Upper lobe of right lung (tissue), 1 donor: ENCODE measurements around the gene HDHD2. TPM values are rescaled to one million over a fixed set of nuclear protein-coding genes. Genes with fewer than 3 reads are reported as not detected.

ENCODE experiments used
- ATAC-seq: fragments of 200-7000 bp; cut with Tn5 transposase; one replicate; pipeline ENCODE4 v1.9.1; 2020; ENCODE audit warnings: mild to moderate bottlenecking, moderate library complexity
- DNase-seq: peaks from one replicate; pipeline ENCODE4 v3.0.0-alpha.2; 2020
- H3K27ac ChIP-seq: fragments of 200-600 bp; one replicate; pipeline ENCODE4 v1.8.0; 2022
- H3K27me3 ChIP-seq: fragments of 200-600 bp; one replicate; pipeline ENCODE4 v1.8.0; 2022; ENCODE audit warnings: mild to moderate bottlenecking
- H3K36me3 ChIP-seq: fragments of 200-600 bp; one replicate; pipeline ENCODE4 v1.8.0; 2022
- H3K4me1 ChIP-seq: fragments of 200-600 bp; one replicate; pipeline ENCODE4 v1.8.0; 2022
- H3K4me3 ChIP-seq: fragments of 200-600 bp; one replicate; pipeline ENCODE4 v1.8.0; 2022; ENCODE audit warnings: mild to moderate bottlenecking
- H3K9me3 ChIP-seq: fragments of 200-600 bp; one replicate; pipeline ENCODE4 v1.8.0; 2022
- CTCF ChIP-seq: fragments of 200-600 bp; IDR thresholded peaks from one replicate; pipeline ENCODE4 v1.8.0; 2022; ENCODE audit warnings: antibody characterized with exemption
- intact Hi-C: fragments of 100-400 bp; cut with DNase I; formaldehyde crosslinking; loops from one replicate; pipeline ENCODE4 v1.11.0; 2022
- total RNA-seq: library from RNA; stranded (reverse); fragmentation: NEBNext Ultra II Directional; extraction: Animal tissue kit (Norgen Biotek cat#: 25700); gene quantifications from one replicate; pipeline ENCODE4 v1.2.1, GENCODE V29; 2021
- donor health status: DM: no; HTN: yes; CAD: no; lungs with severe emphysema.

The HDHD2 gene
- total RNA-seq, 1 donor from 2014 or later: 38.2 TPM

- Histone ChIP-seq H3K4me3 (no peak overlapping the region), H3K36me3 (no peaks in the 10 kb centered on the region), H3K27ac (no peak overlapping the region), H3K4me1 (no peaks in the 10 kb centered on the region), H3K9me3 (no peaks in the 10 kb centered on the region), H3K27me3 (no peaks in the 10 kb centered on the region)
- no peak for TF ChIP-seq CTCF
- DNase-seq: no peak
- ATAC-seq: no peak
- intact Hi-C loops: no loop called here
Observed at GRCh38 chr18:47075098-47075883, 75.0 kb downstream of the HDHD2 start.

- no peak overlapping the region for H3K4me3 ChIP-seq
- H3K9me3 ChIP-seq: no peaks in the 10 kb centered on the region
- TF ChIP-seq CTCF: no peak
Observed at GRCh38 chr18:47067648-47068047, 82.7 kb downstream of the HDHD2 start.

GRCh38 chr18:47063096-47063495, 87.2 kb downstream of the HDHD2 start:
- Histone ChIP-seq H3K9me3 (no peaks in the 10 kb centered on the region), H3K36me3 (no peaks in the 10 kb centered on the region), H3K27me3 (no peaks in the 10 kb centered on the region), H3K4me3 (no peak overlapping the region), H3K27ac (no peak overlapping the region), H3K4me1 (no peaks in the 10 kb centered on the region)
- no peak for TF ChIP-seq CTCF
- ATAC-seq (no peak), DNase-seq (no peak)
- intact Hi-C loops: no loop called here

More at GRCh38 chr18:47067648-47068047, 82.7 kb downstream of the HDHD2 start:
- H3K36me3 ChIP-seq: no peaks in the 10 kb centered on the region
- no peaks in the 10 kb centered on the region for H3K27me3 ChIP-seq
- DNase-seq (no peak), ATAC-seq (no peak)
- no peaks in the 10 kb centered on the region for H3K4me1 ChIP-seq
- no peak overlapping the region for H3K27ac ChIP-seq
- intact Hi-C loops: no loop called here

GRCh38 chr18:47062471-47062870, 87.8 kb downstream of the HDHD2 start:
- Histone ChIP-seq H3K27me3 (no peaks in the 10 kb centered on the region), H3K36me3 (no peaks in the 10 kb centered on the region), H3K4me1 (no peaks in the 10 kb centered on the region), H3K9me3 (no peaks in the 10 kb centered on the region), H3K4me3 (no peak overlapping the region), H3K27ac (no peak overlapping the region)
- intact Hi-C loops: no loop called here
- no peak for TF ChIP-seq CTCF
- no peak for ATAC-seq
- no peak for DNase-seq

Other genes with a start within 250 kb of the HDHD2 start
- 38.6 TPM for gene PIAS2, start 233.0 kb downstream of the HDHD2 start, total RNA-seq
- 3.1 TPM for gene KATNAL2, start 232.9 kb downstream of the HDHD2 start, total RNA-seq
- gene ELOA2, start 114.9 kb downstream of the HDHD2 start, total RNA-seq: not detected
- 12.9 TPM for gene IER3IP1, start 25.9 kb upstream of the HDHD2 start, total RNA-seq
- not detected for gene SKOR2, start 101.2 kb upstream of the HDHD2 start, total RNA-seq